Naive thymus-derived CD4-positive, alpha-beta T cell (primary cell): ENCODE data around the gene HOXB3. TPM values are rescaled to one million over a fixed set of nuclear protein-coding genes. Genes with fewer than 3 reads are reported as not detected.

Experiments
- ATAC-seq: fragments of 150-1000 bp; cut with Tn5 transposase; 2 replicates; pipeline ENCODE4 v1.10.0; 2021; ENCODE audit warnings: mild to moderate bottlenecking, moderate library complexity
- CTCF ChIA-PET: fragments of 350-600 bp; sonication (Branson Sonifier 250); formaldehyde crosslinking; loops from one replicate; lab custom pipeline; 2021; ENCODE audit warnings: antibody characterized with exemption; lab: Charles Lee
- POLR2A ChIA-PET: fragments of 350-600 bp; sonication (Branson Sonifier 250); formaldehyde crosslinking; loops from one replicate; lab custom pipeline; 2021; ENCODE audit warnings: antibody characterized with exemption, inconsistent platforms; lab: Charles Lee
- DNase-seq, 9 donors: peaks; one replicate each; pipeline versions ENCODE4 v3.0.0 to v3.0.0-alpha.2; 2020 to 2022; ENCODE audit warnings: mixed read lengths in 1 of 9
- H3K27ac ChIP-seq: one replicate; pipeline ENCODE4 v1.7.0; 2013; ENCODE audit warnings: mild to moderate bottlenecking, low read depth, low read length, moderate library complexity
- H3K27me3 ChIP-seq, 2 donors: one replicate each; pipeline ENCODE4 v1.7.0; 2013; ENCODE audit warnings: low read length in 2 of 2, mild to moderate bottlenecking in 2 of 2, moderate library complexity in 2 of 2; ENCODE audit not compliant: control insufficient read depth in 2 of 2, insufficient read depth in 2 of 2
- H3K36me3 ChIP-seq, 3 experiments: 1 replicate in 2 of 3; 2 replicates in 1 of 3; pipeline ENCODE4 v1.7.0; 2013; ENCODE audit warnings: low read length in 3 of 3, mild to moderate bottlenecking in 3 of 3, moderate library complexity in 1 of 3; ENCODE audit not compliant: insufficient read depth in 3 of 3, control insufficient read depth in 2 of 3
- H3K4me1 ChIP-seq, 2 donors: one replicate each; pipeline ENCODE4 v1.7.0; 2013; ENCODE audit warnings: low read length in 2 of 2, mild to moderate bottlenecking in 2 of 2, moderate library complexity in 1 of 2; ENCODE audit not compliant: control insufficient read depth in 2 of 2, insufficient read depth in 2 of 2
- H3K4me3 ChIP-seq: 2 replicates; pipeline ENCODE4 v1.7.0; 2013; ENCODE audit warnings: mild to moderate bottlenecking, low read length
- H3K9me3 ChIP-seq, 3 experiments: 1 replicate in 2 of 3; 2 replicates in 1 of 3; pipeline ENCODE4 v1.7.0; 2013; ENCODE audit warnings: low read length in 3 of 3; ENCODE audit not compliant: control insufficient read depth in 2 of 3
- H3K27ac Mint-ChIP-seq, 9 donors: one replicate each; pipeline ENCODE4 v1.8.0; 2020 to 2022; ENCODE audit warnings: mixed read lengths in 9 of 9, mild to moderate bottlenecking in 8 of 9, moderate library complexity in 5 of 9, inconsistent platforms in 2 of 9
- H3K27me3 Mint-ChIP-seq, 5 donors: one replicate each; pipeline ENCODE4 v1.8.0; 2021 to 2022; ENCODE audit warnings: mixed read lengths in 5 of 5, mild to moderate bottlenecking in 1 of 5
- H3K36me3 Mint-ChIP-seq, 5 donors: one replicate each; pipeline ENCODE4 v1.8.0; 2020 to 2022; ENCODE audit warnings: mixed read lengths in 5 of 5, mild to moderate bottlenecking in 3 of 5, inconsistent platforms in 1 of 5
- H3K4me1 Mint-ChIP-seq, 7 donors: one replicate each; pipeline ENCODE4 v1.8.0; 2020 to 2022; ENCODE audit warnings: mixed read lengths in 7 of 7, mild to moderate bottlenecking in 3 of 7, inconsistent platforms in 1 of 7
- H3K4me3 Mint-ChIP-seq, 10 donors: one replicate each; pipeline ENCODE4 v1.8.0; 2020 to 2022; ENCODE audit warnings: mild to moderate bottlenecking in 10 of 10, mixed read lengths in 10 of 10, moderate library complexity in 6 of 10, inconsistent platforms in 2 of 10
- H3K9me3 Mint-ChIP-seq, 11 donors: one replicate each; pipeline ENCODE4 v1.8.0; 2020 to 2022; ENCODE audit warnings: mixed read lengths in 11 of 11, mild to moderate bottlenecking in 4 of 11, inconsistent platforms in 1 of 11, moderate library complexity in 1 of 11
- intact Hi-C, 2 donors: fragments of 100-400 bp; cut with micrococcal nuclease; formaldehyde crosslinking; loops; one replicate each; pipeline ENCODE4 v1.15.1; 2023
- polyA plus RNA-seq, 2 donors: library from polyadenylated mRNA; unstranded; fragments of 300-500 nt; fragmentation: Illumina TruSeq; gene quantifications; one replicate each; pipeline ENCODE4 v1.2.3, GENCODE V29; 2021
- total RNA-seq, 6 experiments: library from RNA in 5 of 6; stranded (reverse) in 5 of 6; gene quantifications; 1 replicate in 5 of 6; 2 replicates in 1 of 6; pipeline ENCODE4 v1.2.3 and lab custom pipeline; 2021 to 2026

The HOXB3 gene
- total and polyA plus RNA-seq, 7 experiments from 2014 or later, result 0.11 to 14.6 (median 5.8) TPM; not detected in 1

GRCh38 chr17:48612854-48613691, 23.0 kb upstream of the HOXB3 start:
- H3K4me3 ChIP-seq, result peak overlapping the region; percentile 32
- peaks cover 73 to 87% (median 80%) of the 10 kb centered on the region in 5 donors for H3K27me3 Mint-ChIP-seq
- no peaks in the 10 kb centered on the region for H3K36me3 ChIP-seq
- intact Hi-C loops, result loop anchor here (2.0 to 10.0 kb wide), 6 partner anchors 114 to 1352 kb away; partner anchors contain the start of genes DLX4 (in 1 of the 2), HOXB13 (in 1 of the 2), IGF2BP1 (in 1 of the 2) and PNPO (in 1 of the 2)
- peaks cover 39 to 60% (median 52%) of the 10 kb centered on the region in 7 donors for H3K4me1 Mint-ChIP-seq
- H3K36me3 Mint-ChIP-seq, result peaks cover 0 to 1% (median 0%) of the 10 kb centered on the region in 5 donors
- peaks cover 0 to 1% (median 0%) of the 10 kb centered on the region in 11 donors for H3K9me3 Mint-ChIP-seq
- peak in 4 of 9 donors; percentile 39 to 57 (median 42) for DNase-seq
- H3K4me3 Mint-ChIP-seq, result peak overlapping the region; percentile 73 to 95 (median 86)
- peaks cover 34 to 61% of the 10 kb centered on the region in 2 donors for H3K27me3 ChIP-seq
- H3K4me1 ChIP-seq, result peaks cover 30 to 45% of the 10 kb centered on the region in 2 donors
- ATAC-seq, result peak; percentile 80
- H3K9me3 ChIP-seq, result no peaks in the 10 kb centered on the region
- no peak overlapping the region for H3K27ac ChIP-seq
- ChIA-PET POLR2A (interaction anchor here (1.0 kb wide), 1 partner anchor 20 kb away, joined by 3 read pairs; the partner anchor contains the start of gene HOXB5), CTCF (interaction anchor here (0.7 to 1.2 kb wide), 5 partner anchors 9 to 375 kb away, joined by 3 to 5 read pairs (median 3); partner anchors contain the start of gene HOXB5)
- peak overlapping the region in 1 of 9 donors; percentile 82 for H3K27ac Mint-ChIP-seq

- Histone ChIP-seq H3K9me3 (no peaks in the 10 kb centered on the region), H3K36me3 (no peaks in the 10 kb centered on the region), H3K27me3 (peaks cover 28 to 59% of the 10 kb centered on the region in 2 donors), H3K4me3 (peak overlapping the region; percentile 32), H3K4me1 (peaks cover 28 to 42% of the 10 kb centered on the region in 2 donors), H3K27ac (no peak overlapping the region)
- POLR2A ChIA-PET, result interaction anchor here (1.0 kb wide), 1 partner anchor 19 kb away, joined by 3 read pairs; the partner anchor contains the start of gene HOXB5
- CTCF ChIA-PET, result interaction anchor here (0.9 to 1.2 kb wide), 3 partner anchors 9 to 19 kb away, joined by 3 to 5 read pairs (median 4); partner anchors contain the start of gene HOXB5
- DNase-seq (no peak), ATAC-seq (peak; percentile 24)
- intact Hi-C loops, result loop anchor here (2.0 to 10.0 kb wide), 6 partner anchors 115 to 1352 kb away; partner anchors contain the start of genes DLX4 (in 1 of the 2), HOXB13 (in 1 of the 2), IGF2BP1 (in 1 of the 2) and PNPO (in 1 of the 2)
- peaks cover 0 to 1% (median 0%) of the 10 kb centered on the region in 5 donors for H3K36me3 Mint-ChIP-seq
- peaks cover 75 to 87% (median 81%) of the 10 kb centered on the region in 5 donors for H3K27me3 Mint-ChIP-seq
- peaks cover 0 to 1% (median 0%) of the 10 kb centered on the region in 11 donors for H3K9me3 Mint-ChIP-seq
- H3K4me3 Mint-ChIP-seq, result peak overlapping the region; percentile 58 to 95 (median 77)
- peak overlapping the region in 2 of 9 donors; percentile 73 to 82 for H3K27ac Mint-ChIP-seq
- H3K4me1 Mint-ChIP-seq, result peaks cover 38 to 58% (median 49%) of the 10 kb centered on the region in 7 donors
Measured at GRCh38 chr17:48612456-48612853, 22.4 kb upstream of the HOXB3 start.

GRCh38 chr17:48611681-48612455, 21.8 kb upstream of the HOXB3 start:
- no peaks in the 10 kb centered on the region for H3K9me3 ChIP-seq
- H3K4me3 Mint-ChIP-seq, result peak overlapping the region; percentile 74 to 97 (median 90)
- ChIA-PET CTCF (interaction anchor here (1.1 kb wide), 1 partner anchor 10 kb away, joined by 4 read pairs; no protein-coding TSS in a partner anchor), POLR2A (interaction anchor here (1.0 kb wide), 1 partner anchor 18 kb away, joined by 3 read pairs; the partner anchor contains the start of gene HOXB5)
- intact Hi-C loops, result loop anchor here (2.0 to 10.0 kb wide), 6 partner anchors 115 to 1353 kb away; partner anchors contain the start of genes DLX4 (in 1 of the 2), HOXB13 (in 1 of the 2), IGF2BP1 (in 1 of the 2) and PNPO (in 1 of the 2)
- no peak for DNase-seq
- H3K36me3 Mint-ChIP-seq, result peaks cover 0 to 1% (median 0%) of the 10 kb centered on the region in 5 donors
- no peak for ATAC-seq
- H3K4me1 Mint-ChIP-seq, result peaks cover 32 to 52% (median 44%) of the 10 kb centered on the region in 7 donors
- H3K4me3 ChIP-seq, result peak overlapping the region; percentile 27
- peaks cover 22 to 56% of the 10 kb centered on the region in 2 donors for H3K27me3 ChIP-seq
- H3K27ac ChIP-seq, result no peak overlapping the region
- no peaks in the 10 kb centered on the region for H3K36me3 ChIP-seq
- peaks cover 0 to 1% (median 0%) of the 10 kb centered on the region in 11 donors for H3K9me3 Mint-ChIP-seq
- peaks cover 28 to 42% of the 10 kb centered on the region in 2 donors for H3K4me1 ChIP-seq
- H3K27me3 Mint-ChIP-seq, result peaks cover 74 to 87% (median 77%) of the 10 kb centered on the region in 5 donors
- H3K27ac Mint-ChIP-seq, result peak overlapping the region in 4 of 9 donors; percentile 26 to 77 (median 66)

- Mint-ChIP-seq H3K27me3 (peaks cover 76 to 87% (median 79%) of the 10 kb centered on the region in 5 donors), H3K9me3 (peaks cover 0 to 1% (median 0%) of the 10 kb centered on the region in 11 donors), H3K4me1 (peaks cover 30 to 49% (median 44%) of the 10 kb centered on the region in 7 donors), H3K4me3 (peak overlapping the region; percentile 74 to 97 (median 90)), H3K27ac (peak overlapping the region in 6 of 9 donors; percentile 26 to 77 (median 68)), H3K36me3 (peaks cover 0 to 1% (median 0%) of the 10 kb centered on the region in 5 donors)
- H3K27ac ChIP-seq, result no peak overlapping the region
- intact Hi-C loops, result loop anchor here (5.0 to 10.0 kb wide), 5 partner anchors 116 to 1354 kb away; partner anchors contain the start of genes DLX4 (in 1 of the 2), HOXB13 (in 1 of the 2), IGF2BP1 (in 1 of the 2) and PNPO (in 1 of the 2)
- H3K9me3 ChIP-seq, result no peaks in the 10 kb centered on the region
- ATAC-seq (no peak), DNase-seq (no peak)
- peak overlapping the region; percentile 81 for H3K4me3 ChIP-seq
- POLR2A ChIA-PET, result no interaction called here
- CTCF ChIA-PET, result no interaction called here
- H3K27me3 ChIP-seq, result peaks cover 17 to 50% of the 10 kb centered on the region in 2 donors
- H3K4me1 ChIP-seq, result peaks cover 28 to 42% of the 10 kb centered on the region in 2 donors
- no peaks in the 10 kb centered on the region for H3K36me3 ChIP-seq
Measured at GRCh38 chr17:48611213-48611612, 21.2 kb upstream of the HOXB3 start.

GRCh38 chr17:48610282-48611211, 20.5 kb upstream of the HOXB3 start, which contains the start of gene HOXB7:
TSS of gene HOXB7 (minus strand) at chr17:48611017. CDS start at chr17:48610918, 99 bp downstream.
- H3K4me3 ChIP-seq, result peak within 1 kb of the TSS; percentile 81
- intact Hi-C loops, result loop anchor here (5.0 to 10.0 kb wide), 5 partner anchors 117 to 1354 kb away; partner anchors contain the start of genes DLX4 (in 1 of the 2), HOXB13 (in 1 of the 2), IGF2BP1 (in 1 of the 2) and PNPO (in 1 of the 2)
- peaks cover 30 to 49% (median 44%) of the 10 kb centered on the region in 7 donors for H3K4me1 Mint-ChIP-seq

More at GRCh38 chr17:48610282-48611211, 20.5 kb upstream of the HOXB3 start, which contains the start of gene HOXB7:
- H3K4me1 ChIP-seq, result peaks cover 28 to 42% of the 10 kb centered on the region in 2 donors
- H3K9me3 ChIP-seq, result no peaks in the 10 kb centered on the region
- no peak within 1 kb of the TSS for H3K27ac ChIP-seq
- Mint-ChIP-seq H3K4me3 (peak within 1 kb of the TSS; percentile 74 to 97 (median 90)), H3K27me3 (peaks cover 73 to 83% (median 77%) of the 10 kb centered on the region in 5 donors), H3K9me3 (peaks cover 0 to 1% (median 0%) of the 10 kb centered on the region in 11 donors), H3K36me3 (peaks cover 0 to 1% (median 0%) of the 10 kb centered on the region in 5 donors), H3K27ac (peak within 1 kb of the TSS in 6 of 9 donors; percentile 26 to 77 (median 70))
- DNase-seq (peak in 3 of 9 donors; percentile 21 to 73 (median 32)), ATAC-seq (peak; percentile 36)
- POLR2A ChIA-PET, result no interaction called here
- peaks cover 11 to 46% of the 10 kb centered on the region in 2 donors for H3K27me3 ChIP-seq
- CTCF ChIA-PET, result interaction anchor here (1.7 kb wide), 1 partner anchor 9 kb away, joined by 7 read pairs; no protein-coding TSS in a partner anchor
- no peaks in the 10 kb centered on the region for H3K36me3 ChIP-seq
